GM18508 (cell line): ENCODE measurements around the gene PRICKLE1.

Experiments
- ATAC-seq: cut with Tn5 transposase; IDR thresholded peaks from one replicate; pipeline ENCODE4 v1.9.1; 2021; ENCODE audit warnings: moderate number of reproducible peaks; ENCODE audit not compliant: insufficient read depth, unreplicated experiment

PRICKLE1 gene

DNA sequence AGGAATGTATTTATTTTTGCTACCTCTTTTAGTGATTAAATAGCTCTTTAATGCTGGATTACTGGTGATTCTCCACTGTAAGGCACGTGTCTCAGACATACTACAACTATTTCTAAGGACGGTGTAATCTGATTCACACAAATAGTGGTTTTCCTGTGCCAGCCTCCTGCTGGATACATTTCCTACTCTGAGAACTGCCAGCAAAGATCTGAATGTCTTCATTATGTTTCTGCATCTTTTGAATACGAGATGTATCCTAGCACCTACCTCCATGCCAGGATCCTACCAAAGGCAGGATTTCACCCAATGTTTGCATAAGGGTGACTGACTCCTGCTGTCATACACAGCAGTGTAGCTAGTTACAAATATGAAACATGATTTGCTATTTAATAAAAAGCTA, 120.6 kb downstream of the PRICKLE1 start:
- peak; percentile 1 for ATAC-seq

DNA sequence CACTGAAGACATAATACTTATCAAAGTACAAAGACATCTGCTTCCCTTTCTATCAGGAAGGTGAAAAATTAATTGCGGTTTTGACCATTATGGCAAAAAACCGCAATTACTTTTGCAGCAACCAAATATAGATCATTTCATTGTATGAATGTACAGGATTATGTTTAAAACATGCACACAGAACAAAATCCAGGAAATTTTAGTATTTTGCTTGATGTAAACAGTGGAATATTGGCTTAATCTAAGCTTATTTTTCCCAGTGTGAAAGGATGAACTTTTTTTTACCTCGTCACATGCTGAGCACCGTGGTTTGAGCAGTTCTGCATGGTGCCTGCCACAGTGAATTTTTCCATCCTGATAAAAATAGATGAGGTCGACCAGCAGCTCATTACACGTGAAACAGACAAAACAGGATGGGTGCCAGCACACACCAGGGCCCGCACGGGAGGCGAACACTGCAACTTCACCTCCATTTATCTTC, 121.2 kb downstream of the PRICKLE1 start:
- ATAC-seq, result no peak

DNA sequence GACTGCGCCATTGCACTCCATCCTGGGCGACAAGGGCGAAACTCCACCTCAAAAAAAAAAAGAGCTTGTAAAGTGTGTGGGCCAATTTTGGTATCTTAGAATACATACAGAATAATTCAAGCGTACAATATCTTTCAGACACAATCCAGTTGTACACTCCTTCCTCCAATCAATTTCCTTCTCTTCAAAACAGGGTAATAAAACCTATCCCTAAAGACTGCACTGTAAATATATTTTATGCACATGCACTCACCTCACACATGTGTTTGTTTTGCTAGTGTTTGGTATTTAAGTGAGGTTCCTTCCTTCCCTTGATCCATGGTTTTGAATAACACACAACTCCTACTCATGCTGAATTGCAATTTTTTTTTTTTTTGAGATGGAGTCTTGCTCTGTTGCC, 125.9 kb downstream of the PRICKLE1 start:
- no peak for ATAC-seq

DNA sequence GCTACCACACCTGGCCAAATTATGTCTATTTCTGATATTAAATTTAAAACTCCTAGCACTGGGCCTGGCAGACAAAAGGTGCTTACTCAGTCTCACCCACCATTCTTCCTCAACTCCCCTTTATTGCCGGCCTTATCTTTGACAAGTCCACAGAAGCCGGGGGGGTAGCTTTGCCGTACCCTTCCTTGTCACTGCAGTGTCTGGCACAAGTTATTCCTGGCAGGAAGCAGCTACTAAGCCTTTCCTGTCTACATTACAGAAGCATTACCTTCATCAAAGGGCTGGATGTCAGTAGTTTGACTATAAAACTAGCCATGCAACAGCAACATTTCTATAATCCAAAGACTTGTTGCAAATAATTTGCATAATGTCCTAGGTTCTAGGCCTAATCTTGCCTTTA, 127.1 kb downstream of the PRICKLE1 start:
- no peak for ATAC-seq

DNA sequence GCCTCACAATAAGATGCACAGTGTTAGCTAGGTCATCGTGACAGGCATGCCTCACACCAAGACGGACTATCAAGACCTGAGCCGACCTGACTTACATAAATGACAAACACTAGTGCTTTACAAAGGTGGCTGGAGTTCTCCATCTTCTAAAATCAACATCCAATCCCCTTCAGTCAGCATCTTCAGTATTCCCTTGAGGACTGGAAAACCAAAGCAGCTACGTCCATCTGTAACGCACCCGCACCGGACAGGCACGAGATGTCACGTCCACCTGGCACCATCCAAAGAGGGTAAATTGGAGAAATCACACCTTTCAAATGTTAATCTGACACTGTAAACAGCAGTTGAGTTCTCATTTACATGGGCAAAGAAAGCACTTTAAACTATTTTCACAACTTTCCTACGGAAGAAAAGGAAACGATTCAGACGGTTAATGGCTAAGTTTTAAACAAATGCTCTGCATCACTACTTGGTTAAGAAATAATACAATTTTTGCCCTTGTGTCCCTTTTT, 130.2 kb downstream of the PRICKLE1 start:
- ATAC-seq, result no peak

DNA sequence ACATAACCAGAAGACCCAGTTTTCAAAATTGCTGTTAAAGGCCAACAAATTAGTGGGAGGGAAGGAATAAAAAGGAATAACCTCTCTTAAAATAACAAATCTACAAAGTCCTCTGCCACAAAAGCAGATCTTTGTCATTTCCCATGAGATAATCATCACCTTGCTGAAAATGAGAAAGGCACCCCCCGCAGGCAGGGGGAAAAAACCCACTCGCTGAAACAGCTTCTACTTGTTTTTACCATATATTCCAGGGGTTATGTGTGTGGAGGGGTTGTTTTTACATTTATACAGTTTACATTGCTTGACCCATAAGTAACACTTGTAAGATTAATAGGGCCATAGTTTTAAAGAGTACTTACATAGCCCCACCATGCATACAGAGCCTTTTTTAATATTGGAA, 131.0 kb downstream of the PRICKLE1 start:
- no peak for ATAC-seq

DNA sequence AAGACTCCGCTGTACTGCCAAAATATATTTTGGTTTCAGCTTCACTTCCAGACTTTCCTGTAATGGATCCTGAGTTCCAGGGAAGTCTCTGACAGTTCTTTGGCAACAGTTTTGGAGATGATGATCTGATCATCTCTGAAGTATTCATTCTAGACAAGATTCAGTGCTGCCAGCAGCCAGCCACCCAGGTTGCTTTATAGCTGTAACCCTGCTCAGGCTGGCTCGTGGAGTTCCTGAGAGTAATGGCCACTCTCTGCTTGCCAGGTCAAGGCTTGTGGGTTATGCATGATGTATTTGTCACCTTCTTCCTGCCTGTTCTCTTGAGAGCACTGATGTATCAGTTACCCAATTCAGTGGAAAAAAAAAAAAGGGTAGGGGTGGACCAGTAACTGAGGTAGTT, 139.3 kb downstream of the PRICKLE1 start:
- no peak for ATAC-seq

DNA sequence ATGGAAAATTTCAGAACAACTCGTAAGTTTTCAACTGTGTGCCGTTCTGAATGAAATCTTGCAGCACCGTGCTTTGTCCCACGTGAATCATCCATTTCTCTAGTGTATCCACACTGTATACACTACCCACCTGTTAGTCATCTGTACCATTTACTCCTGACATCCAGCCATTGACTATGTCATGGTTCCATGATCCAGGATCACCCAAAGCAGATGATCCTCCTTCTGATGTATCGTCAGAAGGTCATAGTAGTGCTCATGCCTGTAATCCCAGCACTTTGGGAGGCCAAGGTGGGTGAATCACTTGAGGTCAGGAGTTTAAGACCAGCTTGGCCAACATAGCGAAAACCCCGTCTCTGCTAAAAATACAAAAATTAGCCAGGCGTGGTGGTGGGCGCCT, 140.7 kb downstream of the PRICKLE1 start:
- ATAC-seq, result no peak

DNA sequence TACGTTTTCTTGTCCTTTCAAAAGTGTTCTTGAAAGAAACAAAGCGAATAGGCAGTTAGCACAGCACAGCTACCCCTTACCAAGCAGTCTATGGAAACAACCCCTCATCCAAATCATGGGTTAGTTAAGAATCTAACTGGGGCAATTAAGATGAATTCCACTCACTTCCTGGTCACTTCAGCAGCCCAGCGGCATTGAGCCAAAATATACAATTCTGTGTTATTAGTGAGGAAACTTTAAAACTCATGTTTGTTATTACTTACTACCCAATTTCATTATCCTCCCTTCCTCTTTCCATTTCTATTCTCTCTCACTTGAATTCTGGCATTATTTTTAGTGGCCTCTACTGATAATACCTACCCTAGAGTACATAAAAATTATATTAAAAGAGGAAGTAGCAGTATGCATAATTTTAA, 142.2 kb downstream of the PRICKLE1 start:
- no peak for ATAC-seq

DNA sequence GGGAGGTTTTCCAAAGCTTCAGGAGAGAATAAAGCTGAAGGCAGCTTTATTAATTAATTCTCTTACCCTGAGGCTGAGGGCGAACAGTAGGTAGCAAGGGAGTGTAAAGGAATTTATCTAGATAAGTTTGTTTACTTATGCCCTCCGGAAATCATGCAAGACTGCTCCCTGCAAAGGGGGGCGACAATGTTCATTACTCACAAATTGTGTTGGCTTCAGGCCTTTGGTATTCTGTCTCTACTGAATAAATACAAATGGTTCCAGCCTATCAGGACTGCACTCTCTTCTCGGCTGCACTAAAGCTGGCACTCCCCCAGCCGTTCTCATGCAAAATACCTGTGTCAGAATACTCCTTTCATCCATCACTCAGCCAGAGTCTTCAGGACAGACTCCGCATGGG, 142.8 kb downstream of the PRICKLE1 start:
- no peak for ATAC-seq

DNA sequence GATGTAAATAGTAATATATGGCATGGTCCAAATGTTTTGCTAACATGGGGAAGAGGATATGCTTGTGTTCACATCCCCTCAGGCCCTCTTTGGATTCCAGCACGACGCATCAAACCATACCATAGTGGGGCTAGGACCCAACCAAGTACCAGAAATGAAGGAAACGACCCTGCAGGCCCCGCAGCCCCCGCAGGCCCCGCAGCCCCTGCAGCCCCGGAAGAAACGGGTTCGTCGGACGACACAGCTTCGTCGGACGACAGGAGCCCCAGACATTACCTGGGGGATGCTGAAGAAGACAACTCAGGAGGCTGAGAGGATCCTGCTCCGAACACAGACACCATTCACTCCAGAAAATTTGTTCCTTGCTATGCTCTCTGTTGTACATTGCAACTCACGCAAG, 143.7 kb downstream of the PRICKLE1 start:
- no peak for ATAC-seq

DNA sequence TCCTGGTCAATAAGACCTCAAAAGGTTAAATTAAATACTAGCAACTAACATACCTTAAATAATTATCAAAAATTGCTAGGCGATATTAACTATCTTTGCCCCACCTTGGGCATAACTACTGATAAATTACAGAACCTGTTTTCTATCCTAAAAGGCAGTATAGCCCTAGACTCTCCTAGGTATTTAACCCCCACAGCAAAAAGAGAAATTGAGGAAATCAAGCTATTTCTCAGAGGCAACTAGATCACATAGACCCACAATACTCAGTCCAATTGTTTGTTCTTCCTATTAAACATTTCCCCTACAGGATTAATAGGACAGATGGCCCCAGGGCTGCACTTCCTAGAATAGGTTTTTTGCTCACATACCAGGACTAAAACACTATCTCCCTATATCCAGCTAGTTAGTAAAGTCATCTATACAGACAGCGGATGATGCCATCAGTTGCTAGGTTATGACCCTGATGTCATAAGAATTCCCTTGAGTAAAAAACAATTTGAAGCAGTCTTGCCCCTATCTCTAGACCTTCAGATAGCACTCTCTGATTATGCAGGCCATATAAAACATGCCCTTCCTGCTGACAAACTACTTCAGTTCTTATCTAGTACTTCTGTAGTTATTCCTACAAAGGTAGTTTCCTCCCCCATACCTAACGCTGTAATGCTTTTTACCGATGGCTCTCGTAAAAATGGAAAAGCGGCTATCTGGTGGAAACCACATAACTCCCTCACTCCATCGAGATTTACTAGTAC, 145.2 kb downstream of the PRICKLE1 start:
- no peak for ATAC-seq

DNA sequence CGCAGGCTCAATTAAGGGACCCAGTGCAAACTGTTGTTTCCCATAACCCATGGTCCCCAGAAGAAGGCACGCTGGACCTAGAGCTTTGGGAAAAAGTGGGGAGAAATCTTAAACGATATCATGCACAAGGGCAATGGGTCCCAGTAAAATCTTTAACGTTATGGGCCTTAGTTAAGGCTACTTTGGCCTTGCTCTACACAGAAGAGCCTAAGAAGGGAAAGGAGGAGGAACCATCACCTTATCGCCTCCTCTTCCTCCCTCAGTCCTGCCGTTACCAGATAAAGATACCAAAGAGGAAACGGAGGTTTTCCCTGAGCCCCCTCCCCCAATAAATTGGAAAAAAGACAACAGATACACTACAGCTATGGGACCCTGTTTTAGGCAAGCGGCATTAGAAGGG, 146.7 kb downstream of the PRICKLE1 start:
- no peak for ATAC-seq

DNA sequence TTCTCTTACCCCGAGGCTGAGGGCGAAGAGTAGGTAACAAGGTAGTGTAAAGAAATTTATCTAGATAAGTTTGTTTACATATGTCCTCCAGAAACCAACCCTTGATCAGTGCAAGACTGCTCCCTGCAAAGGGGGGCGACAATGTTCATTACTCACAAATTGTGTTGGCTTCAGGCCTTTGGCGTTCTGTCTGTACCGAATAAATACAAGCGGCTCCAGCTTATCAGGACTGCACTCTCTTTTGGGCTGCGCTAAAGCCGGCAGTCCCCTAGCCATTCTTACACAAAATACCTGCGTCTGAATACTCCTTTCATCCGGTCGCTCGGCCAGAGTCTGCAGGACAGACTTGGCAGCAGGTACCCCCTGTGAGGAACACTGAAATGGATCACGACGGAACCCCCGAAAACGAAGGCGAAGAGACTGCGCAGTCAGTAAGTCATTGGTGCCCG, 147.2 kb downstream of the PRICKLE1 start:
- no peak for ATAC-seq

DNA sequence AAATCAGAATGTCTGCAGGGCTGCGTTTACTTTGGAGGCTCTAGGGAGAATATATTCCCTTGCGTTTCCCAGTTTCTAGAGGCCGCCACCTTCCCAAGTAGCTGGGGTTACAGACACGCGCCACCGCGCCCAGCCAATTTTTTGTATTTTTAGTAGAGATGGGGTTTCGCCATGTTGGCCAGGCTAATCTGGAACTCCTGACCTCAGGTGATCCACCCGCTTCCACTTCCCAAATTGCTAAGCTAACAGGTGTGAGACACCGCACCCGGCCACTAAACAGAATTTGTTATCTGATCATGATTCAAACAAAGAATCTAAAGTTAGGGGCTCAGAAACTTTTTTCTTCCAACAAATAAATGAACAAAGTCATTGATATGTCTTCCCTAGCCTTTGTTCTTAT, 148.9 kb downstream of the PRICKLE1 start:
- no peak for ATAC-seq

DNA sequence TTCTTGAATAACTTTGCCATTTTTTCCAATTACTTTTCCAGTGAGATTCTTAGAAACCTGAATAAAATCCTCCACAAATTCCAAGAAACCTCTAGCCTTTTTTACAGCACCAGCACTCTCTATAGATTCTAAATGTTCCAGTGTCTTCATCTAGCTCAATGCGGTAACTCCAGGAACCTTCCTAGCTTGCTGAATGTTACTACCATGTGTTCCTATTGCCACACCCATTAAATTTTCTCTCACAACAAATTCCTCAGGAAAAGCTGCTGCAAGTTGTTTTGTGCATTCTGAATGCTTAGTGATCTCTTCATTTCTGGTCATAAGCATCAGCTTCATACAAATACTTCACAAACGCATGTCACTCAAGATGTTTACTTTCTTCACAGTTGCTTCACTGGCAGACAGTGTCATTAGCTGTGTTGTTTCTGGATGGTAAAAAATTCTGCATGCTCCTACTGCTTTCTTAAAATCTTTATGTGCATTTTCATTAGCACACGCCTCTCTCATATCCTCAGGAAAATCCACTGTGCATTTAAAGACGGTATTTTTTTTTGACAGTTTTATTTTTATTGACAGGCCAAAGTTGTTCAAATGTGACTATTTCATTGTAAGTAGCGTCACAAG, 156.9 kb downstream of the PRICKLE1 start:
- no peak for ATAC-seq

DNA sequence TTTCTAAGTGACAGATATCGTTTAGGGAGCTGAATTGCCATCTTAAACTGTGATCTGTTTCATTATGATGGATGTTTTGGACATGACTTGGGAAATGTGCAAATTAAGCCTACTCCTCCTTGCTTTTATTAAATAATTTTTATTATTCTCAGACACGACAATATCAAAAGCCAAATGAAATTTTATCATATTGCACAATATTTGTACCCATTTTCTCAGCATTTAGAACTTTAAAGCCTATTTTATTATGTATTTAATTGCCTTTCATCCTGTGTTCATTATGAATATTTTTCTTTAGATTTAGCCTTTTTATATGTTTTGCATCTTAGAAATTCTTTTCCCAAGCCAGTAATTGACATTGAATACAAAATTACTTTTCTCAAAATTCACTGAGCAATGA, 160.7 kb downstream of the PRICKLE1 start:
- no peak for ATAC-seq

DNA sequence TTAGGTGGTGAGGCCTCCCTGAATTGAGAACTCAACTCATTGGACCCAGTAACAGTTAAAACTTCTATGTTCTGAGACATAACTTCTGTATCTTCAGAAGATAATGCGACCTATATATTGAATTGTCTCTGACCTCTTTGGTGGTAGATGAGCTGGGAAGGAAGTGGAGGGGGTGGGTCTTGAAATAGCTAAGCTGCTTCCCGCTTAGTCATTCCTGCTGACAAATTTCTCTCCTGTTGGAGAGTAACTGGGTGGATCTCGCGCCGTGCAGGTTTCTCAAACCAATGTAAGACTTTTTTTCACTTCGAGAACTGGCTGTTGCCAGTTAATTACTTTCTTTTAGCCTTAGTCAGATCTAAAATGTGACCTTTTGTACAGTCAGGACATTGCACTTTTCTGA, 162.8 kb downstream of the PRICKLE1 start:
- ATAC-seq, result no peak

DNA sequence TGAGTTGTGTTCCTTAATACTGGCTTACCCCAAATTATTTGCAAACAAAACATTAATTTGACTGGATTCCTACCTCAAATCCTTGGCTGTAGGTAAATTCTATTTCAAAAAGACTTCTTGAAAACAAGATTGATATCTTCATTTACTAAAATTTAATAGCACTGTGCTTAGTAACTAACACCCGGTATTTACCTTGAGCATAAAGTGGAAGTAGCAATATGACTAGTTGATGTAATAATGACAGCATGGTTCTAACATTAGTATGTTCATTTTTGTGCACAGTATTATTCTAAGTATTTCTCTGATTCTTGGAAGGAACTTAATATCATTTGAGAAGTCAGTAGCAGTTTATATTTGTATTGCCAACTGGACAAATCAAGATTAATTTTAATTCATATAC, 166.8 kb downstream of the PRICKLE1 start:
- peak; percentile 67 for ATAC-seq

DNA sequence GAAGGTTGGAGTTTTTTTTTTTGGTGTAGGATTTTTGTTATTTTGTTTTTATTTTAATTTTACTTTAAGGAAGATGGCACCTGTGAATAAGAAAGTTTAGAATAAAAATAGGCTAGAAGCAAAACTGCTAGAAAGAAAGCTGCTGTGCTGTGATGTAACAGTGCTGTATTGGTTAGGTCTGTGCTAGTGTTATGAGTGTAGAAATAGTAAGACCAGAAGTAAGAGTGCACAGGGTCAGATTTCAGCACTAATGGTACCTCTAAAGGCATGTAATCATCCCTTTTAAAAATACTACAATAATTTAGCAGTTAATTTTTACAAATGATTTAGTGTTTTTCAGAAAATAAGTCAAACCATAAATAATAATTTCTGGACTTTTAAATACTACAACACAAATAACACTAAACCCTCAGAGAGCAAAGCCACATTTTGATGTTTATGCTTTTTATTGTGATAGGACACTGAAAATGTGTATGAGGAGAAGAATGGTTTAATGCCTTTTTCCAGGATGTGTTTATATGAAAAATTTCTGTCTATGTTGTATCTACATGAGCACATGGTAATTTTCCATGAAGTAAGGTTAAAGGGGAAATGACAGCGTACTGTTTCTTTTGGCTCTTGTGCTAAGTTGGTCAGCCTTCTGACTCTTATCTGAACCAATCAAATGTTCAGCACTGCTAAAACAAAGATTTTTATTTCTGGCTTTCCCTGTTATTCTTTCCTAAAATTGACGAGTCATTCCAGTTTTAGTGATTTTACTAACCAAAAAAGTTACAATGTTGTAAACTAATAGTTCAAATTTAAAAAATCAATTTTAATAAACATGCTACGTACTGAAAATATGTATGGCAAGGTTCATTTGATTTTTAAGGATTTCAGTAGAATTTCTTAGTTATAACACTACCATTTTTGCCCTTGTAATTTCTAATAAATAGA, 167.4 kb downstream of the PRICKLE1 start:
- ATAC-seq, result peak; percentile 86

DNA sequence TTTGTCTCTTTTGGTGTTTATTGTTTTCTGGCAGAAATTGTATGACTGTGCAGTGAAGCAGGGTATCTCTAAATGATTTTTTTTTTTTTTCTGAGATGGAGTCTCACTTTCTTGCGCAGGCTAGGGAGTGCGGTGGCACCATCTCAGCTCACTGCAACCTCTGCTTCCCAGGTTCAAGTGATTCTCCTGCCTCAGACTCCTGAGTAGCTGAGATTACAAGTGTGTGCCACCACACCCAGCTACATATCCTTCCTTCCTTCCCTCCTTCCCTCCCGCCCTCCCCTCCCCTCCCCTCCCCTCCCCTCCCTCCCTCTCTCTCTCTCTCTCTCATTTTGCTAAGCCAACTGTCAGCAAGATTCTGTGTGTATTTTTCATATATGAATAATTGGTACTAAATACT, 169.2 kb downstream of the PRICKLE1 start:
- no peak for ATAC-seq
